ENCODE data around the gene PNMT. TPM values are rescaled to one million over a fixed set of nuclear protein-coding genes. Genes with fewer than 3 reads are reported as not detected.

The PNMT gene
- total and polyA plus RNA-seq, 2 of the 4 experiments (the other 2 are of a cell fraction) = not detected

- H2BK5ac ChIP-seq (ENCODE audit: low read depth, low read length, poor library complexity, severe bottlenecking) = no peak overlapping the region
- no peak overlapping the region for H3K18ac ChIP-seq (ENCODE audit: low read depth, low read length)
- H3K56ac ChIP-seq (ENCODE audit: extremely low read depth, insufficient read depth, low read length) = no peak overlapping the region
- H3K23ac ChIP-seq (ENCODE audit: low read depth, low read length) = no peak overlapping the region
- no peak overlapping the region for H2BK120ac ChIP-seq (ENCODE audit: low read depth, low read length)
- H4K20me1 ChIP-seq (ENCODE audit: insufficient read depth, low read length) = peaks cover 15% of the 10 kb centered on the region
- no peaks in the 10 kb centered on the region for H3K4me1 ChIP-seq (ENCODE audit: control insufficient read depth, insufficient read depth, low read length)
- no peak overlapping the region for H3K9ac ChIP-seq (ENCODE audit: low read depth, low read length)
- H3K27me3 ChIP-seq (ENCODE audit: control insufficient read depth, insufficient read depth, low read length) = no peaks in the 10 kb centered on the region
- H3K9me3 ChIP-seq (ENCODE audit: control insufficient read depth, insufficient read depth, low read length) = no peaks in the 10 kb centered on the region
- in situ Hi-C loops (cut with MboI; ENCODE audit: low sequenced_read_pairs) (no loop called here), intact Hi-C loops (cut with micrococcal nuclease) (no loop called here), dilution Hi-C loops (cut with HindIII; ENCODE audit: low sequenced_read_pairs, unreplicated experiment) (no loop called here)
- no peak overlapping the region for H3K14ac ChIP-seq (replicated peaks; ENCODE audit: low read depth, low read length)
- TF ChIP-seq MAFK (IDR thresholded peaks at IDR 0.05; ENCODE audit: low read depth, low read length) (no peak), ELK1 (IDR thresholded peaks at IDR 0.05; ENCODE audit: borderline replicate concordance, low read depth, low read length) (no peak), MXI1 (IDR thresholded peaks at IDR 0.05; ENCODE audit: borderline replicate concordance, low read depth, low read length) (no peak), BHLHE40 (IDR thresholded peaks at IDR 0.05; ENCODE audit: low read depth, low read length) (no peak), USF2 (IDR thresholded peaks at IDR 0.05; ENCODE audit: low read depth, low read length) (no peak), RFX5 (IDR thresholded peaks at IDR 0.05; ENCODE audit: low read depth, low read length) (no peak), NFE2L2 (IDR thresholded peaks at IDR 0.05; ENCODE audit: low read depth, low read length) (no peak)
- H2BK20ac ChIP-seq (ENCODE audit: low read depth, low read length) = no peak overlapping the region
- H3K4me3 ChIP-seq (ENCODE audit: insufficient read depth, low read depth, low read length) = no peak overlapping the region
- H4K8ac ChIP-seq (ENCODE audit: low read depth in 2 of 2, low read length in 2 of 2) = no peak overlapping the region
- DNase-seq (no peak), ATAC-seq (ENCODE audit: low read depth) (no peak)
- peaks cover 52% of the 10 kb centered on the region for H3K36me3 ChIP-seq (ENCODE audit: control insufficient read depth, insufficient read depth, low read length)
- ChIA-PET POLR2A (ENCODE audit: unreplicated experiment) (no interaction called here), CTCF (no interaction called here)
- no peak overlapping the region for H3K4ac ChIP-seq (ENCODE audit: low read depth, low read length)
- no peak overlapping the region for H4K91ac ChIP-seq (ENCODE audit: insufficient read depth, low read depth, low read length)
- H2BK15ac ChIP-seq (ENCODE audit: low read depth, low read length) = no peak overlapping the region
- no peak overlapping the region for H3K4me2 ChIP-seq (ENCODE audit: low read depth, low read length)
- H2AK5ac ChIP-seq (ENCODE audit: low read depth, low read length) = no peak overlapping the region
- peaks cover 0 to 24% of the 10 kb centered on the region in 2 experiments; a peak in 2 of 4 replicates for H3K79me1 ChIP-seq (ENCODE audit: low read depth in 1 of 2, low read length in 2 of 2)
- BruUV-seq (replicated peaks) = no TSS peak
- no peak overlapping the region for H2AK9ac ChIP-seq (replicated peaks; ENCODE audit: low read depth, low read length, poor library complexity)
- H3K27ac ChIP-seq (ENCODE audit: insufficient read depth, low read length) = no peak overlapping the region
- no peak overlapping the region for H4K5ac ChIP-seq (ENCODE audit: low read depth, low read length)
- 97% methylated on average over 5 of the region's 20 CpGs; no CpG with 5 or more reads in 1 of the 2 experiments for WGBS, 2 experiments (ENCODE audit: extremely low coverage in 2 of 2, insufficient read length in 1 of 2)
- H2AFZ ChIP-seq (replicated peaks; ENCODE audit: low read length, poor library complexity) = no peak overlapping the region
- H3K9me1 ChIP-seq (ENCODE audit: insufficient read depth, low read length) = no peaks in the 10 kb centered on the region
Observed at GRCh38 chr17:39709998-39710964, 42.0 kb downstream of the PNMT start.

Measured in IMR-90 (cell line).